Stimulated activated CD8-positive, alpha-beta memory T cell treated with anti-CD3 and anti-CD28 coated beads, Interleukin-7, amount 100 ng/mL, for 4 hours (primary cell): ENCODE results near the gene PPP1R3E.

Experiments used
- DNase-seq, 2 donors: peaks; one replicate each; pipeline ENCODE4 v3.0.0-alpha.2; 2020; ENCODE audit warnings: low read depth in 2 of 2

Gene PPP1R3E

GRCh38 chr14:23248601-23249000 lies 54.1 kb downstream of the PPP1R3E start:
- DNase-seq = no peak
